ENCODE data around the gene DUSP5. TPM values are rescaled to one million over a fixed set of nuclear protein-coding genes. Genes with fewer than 3 reads are reported as not detected.

The DUSP5 gene
- total and polyA plus RNA-seq, 10 of the 15 experiments (the other 5 are each of a cell fraction or from before 2014, with no cell fraction given) = 2.1 to 95.9 (median 23.4) TPM

GRCh38 chr10:110524859-110525232 is 27.1 kb downstream of the DUSP5 start (continued):
- TF ChIP-seq E2F8 (IDR thresholded peaks at IDR 0.05; ENCODE audit: low read depth, partially characterized antibody) (no peak), SUPT20H (IDR thresholded peaks at IDR 0.05; ENCODE audit: borderline replicate concordance, control insufficient read depth, low read depth, low read length) (no peak), NFYA (IDR thresholded peaks at IDR 0.05; ENCODE audit: borderline replicate concordance, low read depth, low read length) (no peak)

GRCh38 chr10:110525349-110526260 is 27.9 kb downstream of the DUSP5 start:
- no peak for FAIRE-seq
- Histone ChIP-seq H2AFZ (ENCODE audit: control insufficient read depth, low read depth, low read length) (no peak overlapping the region), H3K79me2 (ENCODE audit: control insufficient read depth, insufficient read depth, low read length) (no peaks in the 10 kb centered on the region), H3K4me1 (ENCODE audit: control insufficient read depth, insufficient read depth, low read length) (peaks cover 22% of the 10 kb centered on the region), H3K27ac (ENCODE audit: control insufficient read depth, insufficient read depth) (no peak overlapping the region), H3K4me3 (no peak overlapping the region), H3K9ac (ENCODE audit: control insufficient read depth, insufficient read depth, low read length) (no peak overlapping the region), H3K9me3 (replicated peaks; ENCODE audit: control insufficient read depth, insufficient read depth, low read length) (no peaks in the 10 kb centered on the region), H3K4me2 (ENCODE audit: control insufficient read depth, insufficient read depth) (no peak overlapping the region), H4K20me1 (ENCODE audit: control insufficient read depth, insufficient read depth) (no peaks in the 10 kb centered on the region), H3K27me3 (replicated peaks in 1 of 2; ENCODE audit: control insufficient read depth in 2 of 2, insufficient read depth in 2 of 2, low read length in 1 of 2) (no peaks in the 10 kb centered on the region), H3K36me3 (ENCODE audit: control insufficient read depth in 2 of 2, insufficient read depth in 2 of 2, low read length in 1 of 2) (no peaks in the 10 kb centered on the region)
- no peak for ATAC-seq
- intact Hi-C loops (cut with micrococcal nuclease; ENCODE audit: unreplicated experiment) = no loop called here
- 43% methylated on average over 9 of the region's 9 CpGs for WGBS (ENCODE audit: insufficient coverage, insufficient replicate concordance, low lambda C conversion rate, missing lambda C conversion rate)
- ChIA-PET CTCF (interaction anchor here (1.2 kb wide), 1 partner anchor 21 kb away, joined by 3 read pairs; no protein-coding TSS in a partner anchor), RAD21 (ENCODE audit: unreplicated experiment) (no interaction called here), POLR2A (no interaction called here), SMC1A (ENCODE audit: uncharacterized antibody, unreplicated experiment) (no interaction called here)
- BruUV-seq (replicated peaks) = no TSS peak
- DNase-seq (ENCODE audit: low read depth, low spot score) = no peak
- in situ Hi-C loops (cut with MboI) = no loop called here
- TF ChIP-seq HSF1 (IDR thresholded peaks at IDR 0.05; ENCODE audit: low read depth, low read length) = no peak
- TF ChIP-seq MLLT1 (IDR thresholded peaks at IDR 0.05) = no peak
- TF ChIP-seq FOXM1 (IDR thresholded peaks at IDR 0.05; ENCODE audit: low read depth, low read length) = no peak
- no peak for TF ChIP-seq HDGF (IDR thresholded peaks at IDR 0.05)
- no peak for TF ChIP-seq ZNF687 (IDR thresholded peaks at IDR 0.05)
- no peak for TF ChIP-seq NFYB (IDR thresholded peaks at IDR 0.05; ENCODE audit: insufficient read depth, low read depth, low read length)
- no peak for TF ChIP-seq MTA2 (IDR thresholded peaks at IDR 0.05; ENCODE audit: low read depth)
